Measurements from ENCODE around the gene NT5C2. TPM values are rescaled to one million over a fixed set of nuclear protein-coding genes. Genes with fewer than 3 reads are reported as not detected.
"Not testable (repeated sequence)": the region's sequence is repeated elsewhere in the genome, so short reads cannot be mapped to it uniquely, and the experiment has no call there.

The NT5C2 gene
- total RNA-seq, 1 donor from 2014 or later = 51.8 TPM

- peak; percentile 91 for DNase-seq
- Mint-ChIP-seq H3K4me1 (peaks cover 31% of the 10 kb centered on the region), H3K36me3 (ENCODE audit: low read depth) (peaks cover 12% of the 10 kb centered on the region)
These were observed 493 bp downstream of the NT5C2 start for GRCh38 chr10:103192451-103193106.

GRCh38 chr10:103192089-103192450, 1.0 kb downstream of the NT5C2 start:
- DNase-seq = no peak
- no peaks in the 10 kb centered on the region for H3K27me3 Mint-ChIP-seq
- H3K9me3 Mint-ChIP-seq = no peaks in the 10 kb centered on the region
- H3K27ac Mint-ChIP-seq = peak overlapping the region; percentile 99
- H3K4me3 Mint-ChIP-seq = peak overlapping the region; percentile 100
- peaks cover 26% of the 10 kb centered on the region for H3K4me1 Mint-ChIP-seq
- peaks cover 12% of the 10 kb centered on the region for H3K36me3 Mint-ChIP-seq (ENCODE audit: low read depth)
- intact Hi-C loops (cut with micrococcal nuclease) = loop anchor here (2.0 to 10.0 kb wide), 3 partner anchors 57 to 273 kb away; partner anchors contain the start of genes CNNM2 and TAF5

More at GRCh38 chr10:103192451-103193106, 493 bp downstream of the NT5C2 start:
- peak overlapping the region; percentile 100 for H3K4me3 Mint-ChIP-seq
- intact Hi-C loops (cut with micrococcal nuclease) = loop anchor here (2.0 to 10.0 kb wide), 3 partner anchors 58 to 274 kb away; partner anchors contain the start of genes CNNM2 and TAF5
- peak overlapping the region; percentile 99 for H3K27ac Mint-ChIP-seq
- no peaks in the 10 kb centered on the region for H3K9me3 Mint-ChIP-seq
- H3K27me3 Mint-ChIP-seq = no peaks in the 10 kb centered on the region

GRCh38 chr10:103191198-103191597, 1.9 kb downstream of the NT5C2 start:
- H3K4me3 Mint-ChIP-seq = peak overlapping the region; percentile 100
- not testable (repeated sequence) for DNase-seq, H3K9me3 Mint-ChIP-seq, H3K27ac Mint-ChIP-seq, H3K27me3 Mint-ChIP-seq
- intact Hi-C loops (cut with micrococcal nuclease) = loop anchor here (10.0 kb wide), 2 partner anchors 56 to 174 kb away; partner anchors contain the start of gene TAF5
- H3K36me3 Mint-ChIP-seq (ENCODE audit: low read depth) = peaks cover 15% of the 10 kb centered on the region
- H3K4me1 Mint-ChIP-seq = peaks cover 28% of the 10 kb centered on the region

GRCh38 chr10:103188853-103189252, 4.2 kb downstream of the NT5C2 start:
- intact Hi-C loops (cut with micrococcal nuclease) = no loop called here
- H3K27ac Mint-ChIP-seq = no peak overlapping the region
- H3K9me3 Mint-ChIP-seq = no peaks in the 10 kb centered on the region
- H3K36me3 Mint-ChIP-seq (ENCODE audit: low read depth) = peaks cover 18% of the 10 kb centered on the region
- H3K27me3 Mint-ChIP-seq = no peaks in the 10 kb centered on the region
- H3K4me1 Mint-ChIP-seq = peaks cover 44% of the 10 kb centered on the region
- DNase-seq = no peak
- no peak overlapping the region for H3K4me3 Mint-ChIP-seq

GRCh38 chr10:103186128-103186527, 6.9 kb downstream of the NT5C2 start:
- H3K27ac Mint-ChIP-seq = peak overlapping the region; percentile 29
- peaks cover 46% of the 10 kb centered on the region for H3K4me1 Mint-ChIP-seq
- peaks cover 18% of the 10 kb centered on the region for H3K36me3 Mint-ChIP-seq (ENCODE audit: low read depth)
- no peaks in the 10 kb centered on the region for H3K9me3 Mint-ChIP-seq
- intact Hi-C loops (cut with micrococcal nuclease) = no loop called here
- H3K27me3 Mint-ChIP-seq = no peaks in the 10 kb centered on the region
- no peak for DNase-seq
- H3K4me3 Mint-ChIP-seq = no peak overlapping the region

GRCh38 chr10:103184615-103185014, 8.5 kb downstream of the NT5C2 start:
- intact Hi-C loops (cut with micrococcal nuclease) = no loop called here
- Mint-ChIP-seq H3K36me3 (ENCODE audit: low read depth) (peaks cover 22% of the 10 kb centered on the region), H3K4me1 (peaks cover 39% of the 10 kb centered on the region), H3K27me3 (no peaks in the 10 kb centered on the region), H3K4me3 (no peak overlapping the region), H3K9me3 (no peaks in the 10 kb centered on the region), H3K27ac (no peak overlapping the region)
- no peak for DNase-seq

GRCh38 chr10:103183991-103184451, 9.1 kb downstream of the NT5C2 start:
- intact Hi-C loops (cut with micrococcal nuclease); DNase-seq: not testable (repeated sequence)
- peaks cover 39% of the 10 kb centered on the region for H3K4me1 Mint-ChIP-seq

GRCh38 chr10:103181244-103181643, 11.8 kb downstream of the NT5C2 start:
- DNase-seq = peak; percentile 63
- Mint-ChIP-seq H3K4me3 (no peak overlapping the region), H3K27ac (peak overlapping the region; percentile 63), H3K36me3 (ENCODE audit: low read depth) (peaks cover 32% of the 10 kb centered on the region), H3K4me1 (peaks cover 41% of the 10 kb centered on the region), H3K27me3 (no peaks in the 10 kb centered on the region), H3K9me3 (no peaks in the 10 kb centered on the region)
- intact Hi-C loops (cut with micrococcal nuclease) = no loop called here

More at GRCh38 chr10:103183991-103184451, 9.1 kb downstream of the NT5C2 start:
- H3K27me3 Mint-ChIP-seq, H3K9me3 Mint-ChIP-seq, H3K27ac Mint-ChIP-seq, H3K4me3 Mint-ChIP-seq: not testable (repeated sequence)
- peaks cover 26% of the 10 kb centered on the region for H3K36me3 Mint-ChIP-seq (ENCODE audit: low read depth)

- no peaks in the 10 kb centered on the region for H3K9me3 Mint-ChIP-seq
- H3K4me3 Mint-ChIP-seq = no peak overlapping the region
- no peaks in the 10 kb centered on the region for H3K27me3 Mint-ChIP-seq
- H3K27ac Mint-ChIP-seq = no peak overlapping the region
- DNase-seq = no peak
- H3K4me1 Mint-ChIP-seq = peaks cover 36% of the 10 kb centered on the region
- peaks cover 37% of the 10 kb centered on the region for H3K36me3 Mint-ChIP-seq (ENCODE audit: low read depth)
- intact Hi-C loops (cut with micrococcal nuclease) = no loop called here
These were observed 12.6 kb downstream of the NT5C2 start for GRCh38 chr10:103180491-103180890.

GRCh38 chr10:103177123-103177522, 15.9 kb downstream of the NT5C2 start:
- Mint-ChIP-seq H3K27me3 (no peaks in the 10 kb centered on the region), H3K36me3 (ENCODE audit: low read depth) (peaks cover 52% of the 10 kb centered on the region), H3K4me3 (no peak overlapping the region), H3K27ac (no peak overlapping the region), H3K9me3 (no peaks in the 10 kb centered on the region), H3K4me1 (peaks cover 19% of the 10 kb centered on the region)
- no peak for DNase-seq
- intact Hi-C loops (cut with micrococcal nuclease) = no loop called here

GRCh38 chr10:103175580-103176285, 17.3 kb downstream of the NT5C2 start:
- Mint-ChIP-seq H3K4me1 (peaks cover 10% of the 10 kb centered on the region), H3K4me3 (no peak overlapping the region)

GRCh38 chr10:103174324-103174723, 18.7 kb downstream of the NT5C2 start:
- peak; percentile 38 for DNase-seq
- intact Hi-C loops (cut with micrococcal nuclease) = not testable (repeated sequence)
- H3K36me3 Mint-ChIP-seq (ENCODE audit: low read depth) = peaks cover 47% of the 10 kb centered on the region

More at GRCh38 chr10:103175580-103176285, 17.3 kb downstream of the NT5C2 start:
- intact Hi-C loops (cut with micrococcal nuclease) = no loop called here
- Mint-ChIP-seq H3K36me3 (ENCODE audit: low read depth) (peaks cover 51% of the 10 kb centered on the region), H3K27ac (no peak overlapping the region), H3K9me3 (no peaks in the 10 kb centered on the region), H3K27me3 (no peaks in the 10 kb centered on the region)
- peak; percentile 50 for DNase-seq

GRCh38 chr10:103171278-103171677, 21.8 kb downstream of the NT5C2 start:
- Mint-ChIP-seq H3K27ac (no peak overlapping the region), H3K36me3 (ENCODE audit: low read depth) (peaks cover 38% of the 10 kb centered on the region), H3K4me3 (no peak overlapping the region), H3K4me1 (peaks cover 3% of the 10 kb centered on the region), H3K9me3 (no peaks in the 10 kb centered on the region), H3K27me3 (no peaks in the 10 kb centered on the region)
- intact Hi-C loops (cut with micrococcal nuclease) = no loop called here
- no peak for DNase-seq

More at GRCh38 chr10:103174324-103174723, 18.7 kb downstream of the NT5C2 start:
- not testable (repeated sequence) for H3K27me3 Mint-ChIP-seq, H3K4me1 Mint-ChIP-seq, H3K27ac Mint-ChIP-seq, H3K4me3 Mint-ChIP-seq, H3K9me3 Mint-ChIP-seq

- Mint-ChIP-seq H3K9me3 (no peaks in the 10 kb centered on the region), H3K27me3 (no peaks in the 10 kb centered on the region), H3K4me3 (no peak overlapping the region), H3K27ac (no peak overlapping the region), H3K36me3 (ENCODE audit: low read depth) (peaks cover 28% of the 10 kb centered on the region), H3K4me1 (peaks cover 3% of the 10 kb centered on the region)
- intact Hi-C loops (cut with micrococcal nuclease) = no loop called here
- no peak for DNase-seq
These were observed 24.6 kb downstream of the NT5C2 start for GRCh38 chr10:103168438-103168837.

All from activated CD4-positive, alpha-beta T cell treated with anti-CD3 and anti-CD28 coated beads, Interleukin-2, amount 10 ng/mL, durations not matched to agents 24 days and 14 days (primary cell).